Activated B cell treated with CpG ODN at 0.5 μM for 24 hours (primary cell): ENCODE data around the gene ASAP2. TPM values are rescaled to one million over a fixed set of nuclear protein-coding genes. Genes with fewer than 3 reads are reported as not detected.

Experiments used
- ATAC-seq: fragments of 200-7000 bp; cut with Tn5 transposase; one replicate; pipeline ENCODE4 v1.10.0; 2021; ENCODE audit warnings: low read depth, mild to moderate bottlenecking, moderate library complexity
- CTCF ChIA-PET: fragments of 350-600 bp; sonication (Branson Sonifier 250); formaldehyde crosslinking; loops from one replicate; lab custom pipeline; 2021; ENCODE audit warnings: antibody characterized with exemption; lab: Charles Lee
- POLR2A ChIA-PET: fragments of 350-600 bp; sonication (Branson Sonifier 250); formaldehyde crosslinking; loops from one replicate; lab custom pipeline; 2021; ENCODE audit warnings: antibody characterized with exemption; lab: Charles Lee
- DNase-seq: peaks from one replicate; pipeline ENCODE4 v3.0.0; 2022
- H3K27ac Mint-ChIP-seq: one replicate; pipeline ENCODE4 v1.8.0; 2020; ENCODE audit warnings: mixed read lengths
- H3K27me3 Mint-ChIP-seq: one replicate; pipeline ENCODE4 v1.8.0; 2021; ENCODE audit warnings: mixed read lengths
- H3K36me3 Mint-ChIP-seq: one replicate; pipeline ENCODE4 v1.8.0; 2021; ENCODE audit warnings: low read depth, mixed read lengths
- H3K4me1 Mint-ChIP-seq: one replicate; pipeline ENCODE4 v1.8.0; 2021; ENCODE audit warnings: mixed read lengths
- H3K4me3 Mint-ChIP-seq: one replicate; pipeline ENCODE4 v1.8.0; 2020; ENCODE audit warnings: mild to moderate bottlenecking, mixed read lengths
- H3K9me3 Mint-ChIP-seq: one replicate; pipeline ENCODE4 v1.8.0; 2020; ENCODE audit warnings: mixed read lengths
- intact Hi-C: fragments of 100-400 bp; cut with micrococcal nuclease; formaldehyde crosslinking; loops from one replicate; pipeline ENCODE4 v1.15.1; 2024
- total RNA-seq: library from RNA; stranded (reverse); gene quantifications from 2 replicates; pipeline ENCODE4 v1.2.3, GENCODE V29; 2022
- TF ChIP-seq, protein P1 (sequence below): fragments of 200-600 bp; IDR thresholded peaks from one replicate; pipeline ENCODE4 v1.8.0; 2022; ENCODE audit warnings: antibody characterized with exemption, mild to moderate bottlenecking

The ASAP2 gene
- total RNA-seq, 1 donor from 2014 or later = not detected

DNA sequence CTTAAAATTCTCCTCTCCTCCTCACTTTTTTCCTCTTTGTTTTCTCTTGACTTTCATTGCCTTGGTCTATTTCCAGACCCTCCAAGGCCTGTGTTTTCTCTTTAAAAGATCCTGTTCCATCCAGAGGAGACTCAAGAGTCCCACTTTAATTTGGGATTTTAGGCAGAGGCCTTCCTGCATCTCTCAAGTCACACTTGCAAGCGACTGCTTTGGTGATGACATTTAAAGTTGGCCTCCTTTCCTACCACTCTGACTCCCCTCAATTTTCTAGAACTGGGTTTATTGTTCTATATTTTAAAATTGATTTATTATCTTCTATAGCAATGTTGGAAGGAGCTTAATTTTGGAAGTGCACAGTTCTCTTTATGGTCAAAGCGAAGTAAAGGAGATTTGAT, 16.3 kb downstream of the ASAP2 start:
- no peaks in the 10 kb centered on the region for H3K36me3 Mint-ChIP-seq
- POLR2A ChIA-PET = no interaction called here
- peaks cover 10% of the 10 kb centered on the region for H3K27me3 Mint-ChIP-seq
- no peaks in the 10 kb centered on the region for H3K9me3 Mint-ChIP-seq
- H3K4me1 Mint-ChIP-seq = no peaks in the 10 kb centered on the region
- no peak for DNase-seq
- intact Hi-C loops = no loop called here
- no peak overlapping the region for H3K4me3 Mint-ChIP-seq
- no peak overlapping the region for H3K27ac Mint-ChIP-seq
- ATAC-seq = no peak
- CTCF ChIA-PET = no interaction called here
- TF ChIP-seq, protein P1, sequence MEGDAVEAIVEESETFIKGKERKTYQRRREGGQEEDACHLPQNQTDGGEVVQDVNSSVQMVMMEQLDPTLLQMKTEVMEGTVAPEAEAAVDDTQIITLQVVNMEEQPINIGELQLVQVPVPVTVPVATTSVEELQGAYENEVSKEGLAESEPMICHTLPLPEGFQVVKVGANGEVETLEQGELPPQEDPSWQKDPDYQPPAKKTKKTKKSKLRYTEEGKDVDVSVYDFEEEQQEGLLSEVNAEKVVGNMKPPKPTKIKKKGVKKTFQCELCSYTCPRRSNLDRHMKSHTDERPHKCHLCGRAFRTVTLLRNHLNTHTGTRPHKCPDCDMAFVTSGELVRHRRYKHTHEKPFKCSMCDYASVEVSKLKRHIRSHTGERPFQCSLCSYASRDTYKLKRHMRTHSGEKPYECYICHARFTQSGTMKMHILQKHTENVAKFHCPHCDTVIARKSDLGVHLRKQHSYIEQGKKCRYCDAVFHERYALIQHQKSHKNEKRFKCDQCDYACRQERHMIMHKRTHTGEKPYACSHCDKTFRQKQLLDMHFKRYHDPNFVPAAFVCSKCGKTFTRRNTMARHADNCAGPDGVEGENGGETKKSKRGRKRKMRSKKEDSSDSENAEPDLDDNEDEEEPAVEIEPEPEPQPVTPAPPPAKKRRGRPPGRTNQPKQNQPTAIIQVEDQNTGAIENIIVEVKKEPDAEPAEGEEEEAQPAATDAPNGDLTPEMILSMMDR = no peak

DNA sequence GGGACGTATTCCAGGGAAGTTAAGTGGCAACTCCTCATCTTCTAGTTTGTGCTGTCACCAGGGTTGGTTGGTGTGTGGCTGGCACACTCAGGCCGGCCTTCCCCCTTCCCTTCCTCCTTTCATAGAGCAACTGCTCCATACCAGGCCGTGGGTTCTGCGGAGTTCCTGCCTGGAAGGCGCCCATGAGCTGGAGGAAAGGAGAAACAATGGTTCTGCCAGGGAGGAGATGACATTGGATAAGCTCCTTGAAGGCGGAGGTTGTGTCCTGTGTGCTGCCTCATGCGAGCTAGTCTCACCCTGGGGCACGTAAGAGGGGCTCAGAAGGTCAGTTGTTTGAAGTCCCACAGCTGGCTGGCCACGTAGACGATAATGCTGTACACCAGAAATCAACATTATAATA, 19.2 kb downstream of the ASAP2 start:
- DNase-seq (no peak), ATAC-seq (no peak)
- intact Hi-C loops = no loop called here
- no peaks in the 10 kb centered on the region for H3K9me3 Mint-ChIP-seq
- no peak overlapping the region for H3K4me3 Mint-ChIP-seq
- TF ChIP-seq, protein P1 = no peak
- H3K4me1 Mint-ChIP-seq = no peaks in the 10 kb centered on the region
- H3K27me3 Mint-ChIP-seq = peaks cover 17% of the 10 kb centered on the region
- ChIA-PET POLR2A (no interaction called here), CTCF (no interaction called here)
- H3K36me3 Mint-ChIP-seq = no peaks in the 10 kb centered on the region
- H3K27ac Mint-ChIP-seq = no peak overlapping the region

DNA sequence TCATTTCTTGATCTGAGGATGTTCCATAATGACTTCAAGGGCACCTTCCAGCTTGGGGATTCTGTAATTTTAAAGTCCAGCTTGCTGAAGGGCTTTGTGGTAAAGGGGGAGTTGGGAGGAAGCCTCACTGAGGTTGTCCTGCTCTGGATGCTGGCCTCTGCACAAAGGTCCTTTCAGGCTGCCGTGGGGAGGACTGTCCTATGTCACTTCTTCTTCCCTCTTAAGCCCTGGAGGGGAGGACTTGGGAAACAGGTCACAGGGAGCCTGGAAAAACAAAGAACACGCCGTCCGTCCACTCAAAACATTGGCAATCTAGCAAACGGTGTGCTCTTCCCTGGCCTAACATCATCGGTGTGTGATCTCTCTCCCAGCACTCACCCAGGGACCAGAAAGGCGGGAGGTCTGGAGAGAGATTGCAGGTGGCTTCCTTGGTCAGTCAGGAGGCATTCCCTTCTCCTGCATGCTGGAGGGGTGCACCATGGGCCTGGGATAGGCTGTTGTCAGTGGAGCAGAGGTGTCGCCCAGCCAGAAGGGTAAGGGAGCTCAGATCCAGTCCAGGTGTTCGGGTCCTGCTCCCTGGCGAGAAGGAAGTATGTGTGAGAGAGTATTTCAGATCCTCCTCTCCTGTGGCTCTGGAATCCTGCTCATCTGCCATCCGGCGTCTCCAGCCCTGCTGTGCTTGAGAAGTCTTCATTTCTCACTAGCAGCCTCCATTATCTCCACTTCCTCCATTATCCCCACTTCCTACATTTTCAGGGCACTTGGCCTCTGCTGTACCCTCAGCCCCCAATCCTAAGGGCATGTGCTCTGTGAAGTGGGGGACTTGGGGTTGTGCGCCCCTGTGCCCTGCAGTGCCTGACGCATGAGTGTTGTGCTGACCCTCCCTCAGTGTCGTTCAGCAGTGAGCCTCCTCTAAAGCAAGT, 20.1 kb downstream of the ASAP2 start:
- Mint-ChIP-seq H3K9me3 (no peaks in the 10 kb centered on the region), H3K4me1 (no peaks in the 10 kb centered on the region), H3K4me3 (no peak overlapping the region), H3K27ac (no peak overlapping the region), H3K27me3 (peaks cover 18% of the 10 kb centered on the region), H3K36me3 (no peaks in the 10 kb centered on the region)
- intact Hi-C loops = no loop called here
- POLR2A ChIA-PET = no interaction called here
- CTCF ChIA-PET = no interaction called here
- no peak for DNase-seq
- ATAC-seq = no peak
- TF ChIP-seq, protein P1 = no peak

DNA sequence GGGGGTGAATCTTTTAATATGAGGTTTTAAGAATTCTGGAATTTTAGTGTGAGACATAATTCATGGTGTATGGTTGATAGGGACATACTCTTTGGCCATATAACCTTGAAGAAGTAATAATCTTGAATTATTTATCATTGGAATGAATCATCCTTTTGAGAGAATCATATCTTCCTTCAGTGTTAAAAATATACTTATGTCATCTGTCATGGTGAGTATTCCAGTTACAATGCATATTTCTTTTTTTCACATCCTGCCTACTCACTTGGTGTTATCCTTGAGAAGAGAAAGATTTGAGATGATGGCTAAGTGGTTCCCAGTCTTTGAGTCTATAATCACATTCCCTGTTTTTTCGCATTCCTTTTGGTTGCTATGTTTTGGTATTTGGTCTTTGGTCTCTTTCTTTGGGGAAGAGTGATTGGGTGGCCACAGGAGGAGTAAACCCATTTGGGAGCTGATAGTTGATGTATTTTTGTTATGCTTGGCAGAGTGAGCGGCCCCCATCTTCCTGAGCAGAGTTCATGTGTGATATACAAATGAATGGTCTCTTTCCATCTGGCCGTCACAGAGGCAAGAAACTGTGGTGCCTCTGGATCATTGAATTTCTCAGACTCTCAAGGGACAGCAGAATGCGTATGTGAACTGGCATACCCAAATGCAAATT, 21.6 kb downstream of the ASAP2 start:
- ChIA-PET POLR2A (no interaction called here), CTCF (no interaction called here)
- H3K4me3 Mint-ChIP-seq = no peak overlapping the region
- H3K4me1 Mint-ChIP-seq = no peaks in the 10 kb centered on the region
- peaks cover 25% of the 10 kb centered on the region for H3K27me3 Mint-ChIP-seq
- intact Hi-C loops = no loop called here
- TF ChIP-seq, protein P1 = no peak
- ATAC-seq (no peak), DNase-seq (no peak)
- H3K9me3 Mint-ChIP-seq = no peaks in the 10 kb centered on the region
- no peak overlapping the region for H3K27ac Mint-ChIP-seq
- no peaks in the 10 kb centered on the region for H3K36me3 Mint-ChIP-seq

DNA sequence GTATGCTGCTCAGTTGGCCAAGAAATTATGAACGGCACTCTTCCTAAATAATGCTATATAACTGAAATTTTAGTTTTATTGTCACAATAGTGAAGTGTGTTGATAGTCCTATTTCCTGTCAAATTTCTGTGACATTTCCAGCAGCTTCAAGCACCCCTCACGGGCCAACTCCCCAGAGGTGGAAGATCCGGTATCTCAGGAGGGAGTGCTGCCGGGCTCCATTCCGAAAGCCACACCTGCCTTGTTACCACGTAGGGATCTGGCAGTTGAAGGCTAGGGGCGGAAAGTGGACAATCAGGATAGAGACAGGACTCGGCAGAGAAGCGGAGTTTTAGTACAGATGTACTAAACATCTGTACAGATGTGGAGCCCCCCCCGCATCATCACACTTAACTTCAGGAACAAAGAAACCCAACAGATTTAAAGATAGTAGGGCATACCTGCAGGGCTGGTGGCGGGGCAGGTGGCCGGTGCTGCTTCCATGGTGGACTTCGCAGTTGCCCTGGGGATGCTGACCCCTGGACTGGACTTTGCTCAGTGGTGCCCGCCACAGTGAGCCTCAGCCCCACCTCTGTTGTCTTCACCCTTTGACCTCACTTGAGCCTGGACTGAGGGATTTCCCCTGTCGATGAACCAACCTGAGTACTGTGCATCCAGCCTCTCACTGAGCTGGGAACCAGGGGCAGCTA, 22.3 kb downstream of the ASAP2 start:
- Mint-ChIP-seq H3K9me3 (no peaks in the 10 kb centered on the region), H3K4me1 (no peaks in the 10 kb centered on the region), H3K4me3 (no peak overlapping the region), H3K27me3 (peaks cover 25% of the 10 kb centered on the region), H3K36me3 (no peaks in the 10 kb centered on the region), H3K27ac (no peak overlapping the region)
- ChIA-PET POLR2A (no interaction called here), CTCF (no interaction called here)
- TF ChIP-seq, protein P1 = no peak
- DNase-seq (no peak), ATAC-seq (no peak)
- intact Hi-C loops = no loop called here
